Neuron (in vitro differentiated cells): ENCODE results near the gene SLC6A1.

Experiments used
- H2AFZ ChIP-seq: one replicate; pipeline ENCODE4 v1.6.1; 2013; ENCODE audit warnings: low read depth, mild to moderate bottlenecking, inconsistent platforms, low read length, moderate library complexity
- H3K27me3 ChIP-seq: one replicate; pipeline ENCODE4 v1.6.1; 2013; ENCODE audit warnings: low read length; ENCODE audit not compliant: insufficient read depth
- H3K36me3 ChIP-seq: one replicate; pipeline ENCODE4 v1.6.1; 2013; ENCODE audit warnings: low read length; ENCODE audit not compliant: insufficient read depth
- H3K4me1 ChIP-seq: one replicate; pipeline ENCODE4 v1.6.1; 2013; ENCODE audit warnings: low read length; ENCODE audit not compliant: insufficient read depth
- H3K4me3 ChIP-seq: 2 replicates; pipeline ENCODE4 v1.5.1; 2013; ENCODE audit warnings: mild to moderate bottlenecking, low read length, moderate library complexity
- H3K9me3 ChIP-seq: one replicate; pipeline ENCODE4 v1.6.1; 2013; ENCODE audit warnings: low read length

The SLC6A1 gene

GRCh38 chr3:11021611-11022011 lies 29.1 kb downstream of the SLC6A1 start:
- H3K27me3 ChIP-seq = peaks cover 2% of the 10 kb centered on the region
- H2AFZ ChIP-seq = no peak overlapping the region
- H3K9me3 ChIP-seq = no peaks in the 10 kb centered on the region
- H3K4me1 ChIP-seq = no peaks in the 10 kb centered on the region
- no peak overlapping the region for H3K4me3 ChIP-seq
- no peaks in the 10 kb centered on the region for H3K36me3 ChIP-seq

DNA sequence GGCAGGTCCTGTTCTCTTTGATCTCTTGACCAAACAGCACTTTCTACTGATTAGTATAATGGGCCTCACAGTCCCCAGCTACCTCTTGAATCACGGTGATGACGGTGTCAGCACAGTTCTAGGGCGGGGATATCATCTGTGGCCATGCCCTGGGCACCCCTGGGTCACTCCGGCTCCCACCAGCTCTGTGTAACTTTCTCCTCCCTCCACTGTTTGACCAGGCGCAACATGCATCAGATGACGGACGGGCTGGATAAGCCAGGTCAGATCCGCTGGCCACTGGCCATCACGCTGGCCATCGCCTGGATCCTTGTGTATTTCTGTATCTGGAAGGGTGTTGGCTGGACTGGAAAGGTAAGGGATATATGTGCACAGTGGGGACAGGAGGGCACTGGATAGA lies 29.6 kb downstream of the SLC6A1 start:
- no peaks in the 10 kb centered on the region for H3K36me3 ChIP-seq
- H3K9me3 ChIP-seq = no peaks in the 10 kb centered on the region
- H3K4me1 ChIP-seq = no peaks in the 10 kb centered on the region
- peaks cover 2% of the 10 kb centered on the region for H3K27me3 ChIP-seq
- no peak overlapping the region for H2AFZ ChIP-seq
- H3K4me3 ChIP-seq = no peak overlapping the region

GRCh38 chr3:11024181-11024580 lies 31.6 kb downstream of the SLC6A1 start:
- H3K9me3 ChIP-seq = no peaks in the 10 kb centered on the region
- H3K36me3 ChIP-seq = no peaks in the 10 kb centered on the region
- no peak overlapping the region for H3K4me3 ChIP-seq
- peaks cover 2% of the 10 kb centered on the region for H3K27me3 ChIP-seq
- H2AFZ ChIP-seq = no peak overlapping the region
- H3K4me1 ChIP-seq = no peaks in the 10 kb centered on the region

- H2AFZ ChIP-seq = no peak overlapping the region
- H3K36me3 ChIP-seq = no peaks in the 10 kb centered on the region
- no peak overlapping the region for H3K4me3 ChIP-seq
- H3K27me3 ChIP-seq = no peaks in the 10 kb centered on the region
- H3K4me1 ChIP-seq = no peaks in the 10 kb centered on the region
- no peaks in the 10 kb centered on the region for H3K9me3 ChIP-seq
These were observed 37.4 kb downstream of the SLC6A1 start for GRCh38 chr3:11029948-11030347.

DNA sequence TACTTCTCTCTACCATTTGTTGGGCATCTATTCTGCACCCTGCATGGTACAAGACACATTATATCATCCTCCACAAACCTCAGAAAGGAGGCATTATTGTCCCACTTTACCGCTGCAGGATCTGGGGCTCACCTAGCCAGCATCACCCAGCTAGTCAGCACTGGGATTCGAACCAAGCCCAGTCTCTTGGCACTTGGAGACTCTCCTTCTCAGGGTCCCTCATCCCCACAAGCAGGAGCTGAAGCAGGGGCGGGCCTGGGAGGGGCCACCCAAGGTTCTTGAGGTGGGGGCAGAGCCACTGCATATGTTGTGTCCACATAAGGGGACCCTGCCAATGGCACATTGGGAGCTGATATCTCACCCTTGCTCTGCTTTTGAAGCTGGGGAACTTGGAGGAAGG lies 41.3 kb downstream of the SLC6A1 start:
- Histone ChIP-seq H2AFZ (no peak overlapping the region), H3K36me3 (no peaks in the 10 kb centered on the region), H3K9me3 (no peaks in the 10 kb centered on the region), H3K27me3 (no peaks in the 10 kb centered on the region), H3K4me3 (no peak overlapping the region), H3K4me1 (no peaks in the 10 kb centered on the region)

GRCh38 chr3:11034309-11034985 lies 41.9 kb downstream of the SLC6A1 start:
- H3K4me1 ChIP-seq = no peaks in the 10 kb centered on the region
- H3K36me3 ChIP-seq = no peaks in the 10 kb centered on the region
- H3K9me3 ChIP-seq = no peaks in the 10 kb centered on the region
- no peaks in the 10 kb centered on the region for H3K27me3 ChIP-seq
- no peak overlapping the region for H2AFZ ChIP-seq
- H3K4me3 ChIP-seq = no peak overlapping the region

DNA sequence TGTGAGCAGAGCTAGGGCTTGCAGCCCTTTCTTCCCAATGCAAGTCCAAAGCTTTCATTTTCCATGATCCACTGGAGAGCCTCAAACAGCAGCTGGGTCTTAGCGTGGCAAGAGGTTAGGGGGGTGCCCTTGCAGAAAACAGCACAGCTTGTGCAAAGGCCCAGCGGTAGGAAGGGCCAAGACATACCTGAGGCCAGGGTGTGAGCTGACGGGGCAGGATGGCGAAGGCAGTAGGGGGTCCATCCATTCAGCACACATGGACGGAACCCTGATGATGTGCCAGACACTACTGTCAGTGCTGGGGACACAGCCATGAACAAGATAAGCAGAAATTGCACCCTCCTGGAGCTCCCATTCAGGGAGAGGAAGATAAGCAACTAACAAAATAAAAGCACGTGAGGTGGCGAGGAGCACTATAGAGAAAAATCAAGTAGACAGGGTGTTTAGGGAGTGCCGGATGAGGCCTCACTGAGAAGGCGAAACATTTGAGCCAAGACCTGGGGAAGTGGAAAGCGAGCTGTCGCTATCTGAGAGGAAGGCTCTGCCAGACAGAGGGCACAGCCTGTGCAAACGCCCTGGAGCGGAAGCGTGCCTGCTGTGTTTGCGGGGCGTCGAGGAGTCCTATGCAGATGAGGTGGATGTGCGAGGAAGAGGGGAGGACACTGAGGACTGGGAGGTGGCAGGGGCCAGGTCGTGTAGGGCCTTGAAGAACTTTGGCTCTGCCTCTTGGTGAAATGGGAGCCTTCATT lies 43.4 kb downstream of the SLC6A1 start:
- H3K27me3 ChIP-seq = no peaks in the 10 kb centered on the region
- no peaks in the 10 kb centered on the region for H3K36me3 ChIP-seq
- no peak overlapping the region for H2AFZ ChIP-seq
- H3K9me3 ChIP-seq = no peaks in the 10 kb centered on the region
- H3K4me3 ChIP-seq = no peak overlapping the region
- no peaks in the 10 kb centered on the region for H3K4me1 ChIP-seq

- no peaks in the 10 kb centered on the region for H3K36me3 ChIP-seq
- H3K4me3 ChIP-seq = no peak overlapping the region
- no peaks in the 10 kb centered on the region for H3K9me3 ChIP-seq
- no peaks in the 10 kb centered on the region for H3K4me1 ChIP-seq
- no peak overlapping the region for H2AFZ ChIP-seq
- no peaks in the 10 kb centered on the region for H3K27me3 ChIP-seq
These were observed 44.8 kb downstream of the SLC6A1 start for GRCh38 chr3:11037241-11037873.

DNA sequence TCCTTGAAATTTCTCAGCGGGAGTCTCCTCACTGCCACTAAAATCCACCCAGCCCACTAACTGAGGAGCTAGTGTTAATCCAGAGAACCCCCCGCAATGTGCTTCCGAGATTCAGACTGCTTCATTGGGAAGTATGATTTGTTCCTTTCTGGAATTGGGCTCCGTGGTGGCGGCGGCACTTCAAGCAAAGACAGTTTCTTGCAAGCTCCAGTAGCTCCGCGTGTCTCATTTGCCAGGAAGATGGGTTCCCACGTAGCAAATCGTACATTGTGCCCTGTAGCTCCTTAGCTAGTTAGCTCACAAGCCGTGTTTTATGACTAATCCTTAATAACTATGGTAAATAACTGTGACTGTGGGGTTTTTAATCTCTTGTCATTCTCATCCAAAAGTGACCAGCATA lies 45.4 kb downstream of the SLC6A1 start:
- no peaks in the 10 kb centered on the region for H3K36me3 ChIP-seq
- no peaks in the 10 kb centered on the region for H3K4me1 ChIP-seq
- no peaks in the 10 kb centered on the region for H3K27me3 ChIP-seq
- no peak overlapping the region for H3K4me3 ChIP-seq
- no peak overlapping the region for H2AFZ ChIP-seq
- no peaks in the 10 kb centered on the region for H3K9me3 ChIP-seq

GRCh38 chr3:11045536-11045935 lies 53.0 kb downstream of the SLC6A1 start:
- H2AFZ ChIP-seq = no peak overlapping the region
- H3K4me3 ChIP-seq = no peak overlapping the region
- H3K9me3 ChIP-seq = no peaks in the 10 kb centered on the region
- H3K27me3 ChIP-seq = no peaks in the 10 kb centered on the region
- no peaks in the 10 kb centered on the region for H3K36me3 ChIP-seq
- no peaks in the 10 kb centered on the region for H3K4me1 ChIP-seq

GRCh38 chr3:11047500-11047899 lies 55.0 kb downstream of the SLC6A1 start:
- Histone ChIP-seq H3K9me3 (no peaks in the 10 kb centered on the region), H3K27me3 (peaks cover 3% of the 10 kb centered on the region), H3K4me3 (no peak overlapping the region), H2AFZ (no peak overlapping the region), H3K4me1 (no peaks in the 10 kb centered on the region), H3K36me3 (no peaks in the 10 kb centered on the region)

- peaks cover 3% of the 10 kb centered on the region for H3K27me3 ChIP-seq
- H3K9me3 ChIP-seq = no peaks in the 10 kb centered on the region
- H3K4me3 ChIP-seq = no peak overlapping the region
- H3K4me1 ChIP-seq = no peaks in the 10 kb centered on the region
- H3K36me3 ChIP-seq = no peaks in the 10 kb centered on the region
- H2AFZ ChIP-seq = no peak overlapping the region
These were observed 58.2 kb downstream of the SLC6A1 start for GRCh38 chr3:11050666-11051323.

GRCh38 chr3:11053926-11054503 lies 61.5 kb downstream of the SLC6A1 start:
- Histone ChIP-seq H2AFZ (no peak overlapping the region), H3K4me3 (no peak overlapping the region), H3K27me3 (peaks cover 3% of the 10 kb centered on the region), H3K36me3 (no peaks in the 10 kb centered on the region), H3K4me1 (no peaks in the 10 kb centered on the region), H3K9me3 (no peaks in the 10 kb centered on the region)
